HUDEP-2 (cell line): ENCODE data around the gene UBE2Z.

Experiments used
- DNase-seq, 76 experiments: peaks; one replicate each; lab custom pipeline; 2025; ENCODE audit not compliant: unreplicated experiment in 76 of 76; lab: John Stamatoyannopoulos, UW

The UBE2Z gene

GRCh38 chr17:48952904-48953303, 44.7 kb downstream of the UBE2Z start:
- no peak for DNase-seq

GRCh38 chr17:48954300-48954755, 46.1 kb downstream of the UBE2Z start:
- peak in 20 of 76 experiments; percentile 2 to 59 (median 29) for DNase-seq

GRCh38 chr17:48960834-48961515, 52.8 kb downstream of the UBE2Z start:
- DNase-seq = no peak

GRCh38 chr17:48961516-48962233, 53.5 kb downstream of the UBE2Z start:
- DNase-seq = no peak

GRCh38 chr17:48970224-48970623, 62.0 kb downstream of the UBE2Z start:
- peak in 6 of 76 experiments; percentile 14 to 37 (median 28) for DNase-seq

- no peak for DNase-seq
Observed at GRCh38 chr17:48970865-48971687, 62.9 kb downstream of the UBE2Z start.

GRCh38 chr17:48972749-48973097, 64.5 kb downstream of the UBE2Z start:
- DNase-seq = no peak

- no peak for DNase-seq
Observed at GRCh38 chr17:48973806-48974205, 65.6 kb downstream of the UBE2Z start.
